GM23338 (cell line): Measurements from ENCODE around the gene TMEM178A.
"Not testable (repeated sequence)": the region's sequence is repeated elsewhere in the genome, so short reads cannot be mapped to it uniquely, and the experiment has no call there.

Experiments used
- CREB1 ChIP-seq: fragments of 250-450 bp; sonication (Bioruptor Pico); IDR thresholded peaks from 2 replicates; pipeline ENCODE4 v1.5.0; 2020; ENCODE audit warnings: low read depth, mild to moderate bottlenecking, moderate library complexity
- EZH2 ChIP-seq: fragments of 200-600 bp; sonication (generic); IDR thresholded peaks from one replicate; pipeline ENCODE4 v1.8.0; 2017; ENCODE audit warnings: antibody characterized with exemption, mild to moderate bottlenecking, low read depth; ENCODE audit not compliant: unreplicated experiment
- EZH2phosphoT487 ChIP-seq: fragments of 200-600 bp; sonication (generic); IDR thresholded peaks from one replicate; pipeline ENCODE4 v1.8.1; 2018; ENCODE audit warnings: antibody characterized with exemption; ENCODE audit not compliant: unreplicated experiment
- JUNB ChIP-seq: IDR thresholded peaks from one replicate; pipeline ENCODE4 v1.6.1; 2016; ENCODE audit warnings: antibody characterized with exemption; ENCODE audit not compliant: unreplicated experiment
- NANOG ChIP-seq: IDR thresholded peaks from 2 replicates; pipeline ENCODE4 v1.6.1; 2016; ENCODE audit warnings: antibody characterized with exemption, borderline replicate concordance
- POLR2AphosphoS5 ChIP-seq: IDR thresholded peaks from 2 replicates; pipeline ENCODE4 v1.6.1; 2016; ENCODE audit warnings: antibody characterized with exemption, low read depth
- ZNF114 ChIP-seq: fragments of 250-450 bp; sonication (Bioruptor Pico); IDR thresholded peaks from 2 replicates; pipeline ENCODE4 v1.5.0; 2020; ENCODE audit warnings: mild to moderate bottlenecking, moderate library complexity
- TF ChIP-seq, protein P1 (sequence below), 2 experiments: fragments of 200-600 bp in 1 of 2; sonication (generic) in 1 of 2; conservative IDR thresholded peaks; 2 replicates each; pipeline versions ENCODE4 v1.5.1 to v1.6.1; 2016 to 2017; ENCODE audit warnings: antibody characterized with exemption in 2 of 2, low read depth in 2 of 2, mild to moderate bottlenecking in 2 of 2, moderate library complexity in 1 of 2
- TF ChIP-seq, protein P2 (sequence below): IDR thresholded peaks from one replicate; pipeline ENCODE4 v1.6.1; 2018; ENCODE audit warnings: antibody characterized with exemption; ENCODE audit not compliant: unreplicated experiment
- TF ChIP-seq, protein P3 (sequence below): IDR thresholded peaks from 2 replicates; pipeline ENCODE4 v1.6.1; 2016; ENCODE audit warnings: antibody characterized with exemption

DNA sequence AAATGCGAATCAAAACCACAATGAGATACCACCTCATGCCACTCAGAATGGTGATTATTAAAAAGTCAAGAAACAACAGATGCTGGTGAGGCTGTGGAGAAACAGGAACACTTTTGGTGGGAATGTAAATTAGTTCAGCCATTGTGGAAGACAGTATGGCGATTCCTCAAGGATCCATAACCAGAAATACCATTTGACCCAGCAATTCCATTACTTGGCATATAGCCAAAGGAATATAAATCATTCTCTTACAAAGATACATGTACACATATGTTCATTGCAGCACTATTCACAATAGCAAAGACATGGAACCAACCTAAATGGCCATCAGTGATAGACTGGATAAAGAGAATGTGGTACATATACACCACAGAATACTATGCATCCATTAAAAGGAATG, 9.5 kb upstream of the TMEM178A start:
- TF ChIP-seq, protein P1, sequence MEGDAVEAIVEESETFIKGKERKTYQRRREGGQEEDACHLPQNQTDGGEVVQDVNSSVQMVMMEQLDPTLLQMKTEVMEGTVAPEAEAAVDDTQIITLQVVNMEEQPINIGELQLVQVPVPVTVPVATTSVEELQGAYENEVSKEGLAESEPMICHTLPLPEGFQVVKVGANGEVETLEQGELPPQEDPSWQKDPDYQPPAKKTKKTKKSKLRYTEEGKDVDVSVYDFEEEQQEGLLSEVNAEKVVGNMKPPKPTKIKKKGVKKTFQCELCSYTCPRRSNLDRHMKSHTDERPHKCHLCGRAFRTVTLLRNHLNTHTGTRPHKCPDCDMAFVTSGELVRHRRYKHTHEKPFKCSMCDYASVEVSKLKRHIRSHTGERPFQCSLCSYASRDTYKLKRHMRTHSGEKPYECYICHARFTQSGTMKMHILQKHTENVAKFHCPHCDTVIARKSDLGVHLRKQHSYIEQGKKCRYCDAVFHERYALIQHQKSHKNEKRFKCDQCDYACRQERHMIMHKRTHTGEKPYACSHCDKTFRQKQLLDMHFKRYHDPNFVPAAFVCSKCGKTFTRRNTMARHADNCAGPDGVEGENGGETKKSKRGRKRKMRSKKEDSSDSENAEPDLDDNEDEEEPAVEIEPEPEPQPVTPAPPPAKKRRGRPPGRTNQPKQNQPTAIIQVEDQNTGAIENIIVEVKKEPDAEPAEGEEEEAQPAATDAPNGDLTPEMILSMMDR (conservative IDR thresholded peaks at IDR 0.05; ENCODE audit: low read depth in 2 of 2), result not testable (repeated sequence)
- not testable (repeated sequence) for TF ChIP-seq ZNF114 (CRISPR knock-in tag); EZH2phosphoT487; POLR2AphosphoS5; JUNB; NANOG; EZH2; CREB1 (CRISPR knock-in tag)
- TF ChIP-seq, protein P2, sequence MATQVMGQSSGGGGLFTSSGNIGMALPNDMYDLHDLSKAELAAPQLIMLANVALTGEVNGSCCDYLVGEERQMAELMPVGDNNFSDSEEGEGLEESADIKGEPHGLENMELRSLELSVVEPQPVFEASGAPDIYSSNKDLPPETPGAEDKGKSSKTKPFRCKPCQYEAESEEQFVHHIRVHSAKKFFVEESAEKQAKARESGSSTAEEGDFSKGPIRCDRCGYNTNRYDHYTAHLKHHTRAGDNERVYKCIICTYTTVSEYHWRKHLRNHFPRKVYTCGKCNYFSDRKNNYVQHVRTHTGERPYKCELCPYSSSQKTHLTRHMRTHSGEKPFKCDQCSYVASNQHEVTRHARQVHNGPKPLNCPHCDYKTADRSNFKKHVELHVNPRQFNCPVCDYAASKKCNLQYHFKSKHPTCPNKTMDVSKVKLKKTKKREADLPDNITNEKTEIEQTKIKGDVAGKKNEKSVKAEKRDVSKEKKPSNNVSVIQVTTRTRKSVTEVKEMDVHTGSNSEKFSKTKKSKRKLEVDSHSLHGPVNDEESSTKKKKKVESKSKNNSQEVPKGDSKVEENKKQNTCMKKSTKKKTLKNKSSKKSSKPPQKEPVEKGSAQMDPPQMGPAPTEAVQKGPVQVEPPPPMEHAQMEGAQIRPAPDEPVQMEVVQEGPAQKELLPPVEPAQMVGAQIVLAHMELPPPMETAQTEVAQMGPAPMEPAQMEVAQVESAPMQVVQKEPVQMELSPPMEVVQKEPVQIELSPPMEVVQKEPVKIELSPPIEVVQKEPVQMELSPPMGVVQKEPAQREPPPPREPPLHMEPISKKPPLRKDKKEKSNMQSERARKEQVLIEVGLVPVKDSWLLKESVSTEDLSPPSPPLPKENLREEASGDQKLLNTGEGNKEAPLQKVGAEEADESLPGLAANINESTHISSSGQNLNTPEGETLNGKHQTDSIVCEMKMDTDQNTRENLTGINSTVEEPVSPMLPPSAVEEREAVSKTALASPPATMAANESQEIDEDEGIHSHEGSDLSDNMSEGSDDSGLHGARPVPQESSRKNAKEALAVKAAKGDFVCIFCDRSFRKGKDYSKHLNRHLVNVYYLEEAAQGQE, result not testable (repeated sequence)
- TF ChIP-seq, protein P3, sequence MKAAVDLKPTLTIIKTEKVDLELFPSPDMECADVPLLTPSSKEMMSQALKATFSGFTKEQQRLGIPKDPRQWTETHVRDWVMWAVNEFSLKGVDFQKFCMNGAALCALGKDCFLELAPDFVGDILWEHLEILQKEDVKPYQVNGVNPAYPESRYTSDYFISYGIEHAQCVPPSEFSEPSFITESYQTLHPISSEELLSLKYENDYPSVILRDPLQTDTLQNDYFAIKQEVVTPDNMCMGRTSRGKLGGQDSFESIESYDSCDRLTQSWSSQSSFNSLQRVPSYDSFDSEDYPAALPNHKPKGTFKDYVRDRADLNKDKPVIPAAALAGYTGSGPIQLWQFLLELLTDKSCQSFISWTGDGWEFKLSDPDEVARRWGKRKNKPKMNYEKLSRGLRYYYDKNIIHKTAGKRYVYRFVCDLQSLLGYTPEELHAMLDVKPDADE, result not testable (repeated sequence)
